Central memory CD8-positive, alpha-beta T cell (primary cell): Measurements from ENCODE around the gene MUC13.

Source experiments
- ATAC-seq: fragments of 150-1000 bp; cut with Tn5 transposase; replicated peaks from 2 replicates; pipeline ENCODE4 v1.10.0; 2022; ENCODE audit warnings: mild to moderate bottlenecking, moderate FRiP score, moderate number of reproducible peaks; ENCODE audit not compliant: poor library complexity, severe bottlenecking; ENCODE audit errors: extremely low read depth
- DNase-seq, 2 donors: peaks; one replicate each; pipeline ENCODE4 v3.0.0; 2021; ENCODE audit warnings: low spot score in 2 of 2
- H3K27ac Mint-ChIP-seq: one replicate; pipeline ENCODE4 v1.8.0; 2022; ENCODE audit warnings: low read depth, mild to moderate bottlenecking, moderate library complexity, mixed read lengths
- H3K27me3 Mint-ChIP-seq: one replicate; pipeline ENCODE4 v1.8.0; 2022; ENCODE audit warnings: mixed read lengths
- H3K36me3 Mint-ChIP-seq: one replicate; pipeline ENCODE4 v1.8.0; 2022; ENCODE audit warnings: mild to moderate bottlenecking, moderate library complexity, mixed read lengths; ENCODE audit not compliant: insufficient read depth
- H3K4me1 Mint-ChIP-seq: one replicate; pipeline ENCODE4 v1.8.0; 2022; ENCODE audit warnings: mixed read lengths
- H3K4me3 Mint-ChIP-seq: one replicate; pipeline ENCODE4 v1.8.0; 2022; ENCODE audit warnings: mild to moderate bottlenecking, moderate library complexity, mixed read lengths
- H3K9me3 Mint-ChIP-seq: one replicate; pipeline ENCODE4 v1.8.0; 2022; ENCODE audit warnings: mixed read lengths

Gene MUC13

DNA sequence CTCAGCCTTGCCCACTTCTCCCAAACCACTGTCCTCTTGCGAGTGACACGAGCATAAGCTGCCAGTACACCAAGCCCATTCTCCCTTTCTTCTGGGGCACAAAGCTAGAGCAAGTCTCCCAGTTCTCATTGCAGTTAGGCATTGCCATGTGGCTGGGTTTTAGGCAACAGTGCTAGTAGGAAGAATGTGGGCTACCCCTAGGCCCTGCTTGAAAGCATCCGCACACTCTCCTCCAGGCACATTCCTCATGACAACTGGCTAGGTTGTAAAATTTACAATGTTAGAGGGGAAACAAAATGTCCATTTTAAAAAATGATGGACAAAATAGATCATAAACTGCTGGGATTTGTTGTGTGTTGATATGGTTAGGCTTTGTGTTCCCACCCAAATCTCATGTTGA, 67.0 kb downstream of the MUC13 start:
- Mint-ChIP-seq H3K36me3 (no peaks in the 10 kb centered on the region), H3K4me1 (no peaks in the 10 kb centered on the region), H3K27me3 (peaks cover 24% of the 10 kb centered on the region), H3K9me3 (no peaks in the 10 kb centered on the region), H3K4me3 (no peak overlapping the region), H3K27ac (no peak overlapping the region)
- ATAC-seq (no peak), DNase-seq (no peak)

DNA sequence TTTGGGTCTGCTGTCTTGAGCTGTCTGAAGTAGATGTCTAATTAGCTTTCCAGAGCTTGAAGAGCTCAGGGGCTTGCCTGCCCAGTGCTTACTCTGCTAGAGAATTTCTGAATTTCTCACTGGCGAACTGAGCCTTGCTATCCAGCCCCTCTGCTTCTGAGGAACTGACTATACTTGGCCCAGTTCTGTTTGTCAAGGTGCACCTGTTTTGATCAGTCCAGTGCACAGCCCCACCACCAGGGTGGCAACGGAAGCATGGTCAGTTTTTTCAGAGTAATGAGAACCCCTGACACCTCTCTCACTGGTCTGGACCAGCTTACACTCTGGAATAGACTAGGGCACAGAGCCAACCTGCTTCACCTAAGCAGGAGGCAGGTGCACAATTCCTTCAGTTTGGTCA, 72.5 kb downstream of the MUC13 start:
- Mint-ChIP-seq H3K36me3 (no peaks in the 10 kb centered on the region), H3K9me3 (no peaks in the 10 kb centered on the region), H3K4me3 (no peak overlapping the region), H3K27ac (no peak overlapping the region), H3K4me1 (no peaks in the 10 kb centered on the region), H3K27me3 (peaks cover 23% of the 10 kb centered on the region)
- no peak for ATAC-seq
- no peak for DNase-seq

DNA sequence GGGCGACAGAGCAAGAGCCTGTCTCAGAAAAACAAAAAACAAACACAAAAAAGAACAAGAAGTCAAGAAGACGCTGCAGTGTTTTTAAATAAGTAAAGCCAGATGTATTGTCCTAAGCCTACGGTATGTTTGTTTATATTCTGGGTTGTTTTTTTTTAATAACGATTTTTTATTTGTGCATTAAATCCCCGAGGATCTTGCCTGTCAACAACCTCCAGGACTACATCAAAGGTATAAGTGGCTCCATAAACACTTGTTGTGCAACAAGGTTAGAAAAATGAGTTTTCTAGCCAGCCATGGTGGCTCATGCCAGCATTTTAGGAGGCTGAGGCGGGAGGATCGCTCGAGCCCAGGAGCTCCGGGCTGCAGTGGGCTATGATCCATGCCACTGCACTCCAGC, 73.5 kb downstream of the MUC13 start:
- no peak overlapping the region for H3K4me3 Mint-ChIP-seq

DNA sequence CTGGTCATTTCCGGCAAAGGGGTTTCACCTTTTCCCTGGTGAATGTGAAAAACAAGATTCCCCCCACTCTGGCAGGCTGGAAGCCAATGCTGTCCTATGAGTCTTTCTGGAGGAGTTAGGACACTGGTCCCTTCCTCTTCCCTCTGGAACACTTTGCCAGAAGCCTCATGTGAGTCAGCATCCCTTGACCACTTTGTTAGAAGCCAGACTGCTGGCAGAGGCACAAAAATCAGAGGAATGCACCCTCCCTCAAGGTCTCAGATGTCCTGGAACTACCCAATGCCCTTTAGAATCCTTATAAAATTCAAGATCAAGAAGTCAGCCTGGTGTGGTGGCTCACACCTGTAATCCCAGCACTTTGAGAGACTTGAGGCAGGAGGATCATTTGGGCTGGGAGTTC, 74.0 kb downstream of the MUC13 start:
- ATAC-seq (no peak), DNase-seq (no peak)
- no peaks in the 10 kb centered on the region for H3K9me3 Mint-ChIP-seq
- H3K4me3 Mint-ChIP-seq = no peak overlapping the region
- H3K27me3 Mint-ChIP-seq = peaks cover 34% of the 10 kb centered on the region
- no peaks in the 10 kb centered on the region for H3K4me1 Mint-ChIP-seq
- H3K27ac Mint-ChIP-seq = no peak overlapping the region
- no peaks in the 10 kb centered on the region for H3K36me3 Mint-ChIP-seq

More for the DNA sequence above, 73.5 kb downstream of the MUC13 start:
- H3K36me3 Mint-ChIP-seq = no peaks in the 10 kb centered on the region
- H3K9me3 Mint-ChIP-seq = no peaks in the 10 kb centered on the region
- ATAC-seq (no peak), DNase-seq (no peak)
- H3K4me1 Mint-ChIP-seq = no peaks in the 10 kb centered on the region
- no peak overlapping the region for H3K27ac Mint-ChIP-seq
- H3K27me3 Mint-ChIP-seq = peaks cover 30% of the 10 kb centered on the region

DNA sequence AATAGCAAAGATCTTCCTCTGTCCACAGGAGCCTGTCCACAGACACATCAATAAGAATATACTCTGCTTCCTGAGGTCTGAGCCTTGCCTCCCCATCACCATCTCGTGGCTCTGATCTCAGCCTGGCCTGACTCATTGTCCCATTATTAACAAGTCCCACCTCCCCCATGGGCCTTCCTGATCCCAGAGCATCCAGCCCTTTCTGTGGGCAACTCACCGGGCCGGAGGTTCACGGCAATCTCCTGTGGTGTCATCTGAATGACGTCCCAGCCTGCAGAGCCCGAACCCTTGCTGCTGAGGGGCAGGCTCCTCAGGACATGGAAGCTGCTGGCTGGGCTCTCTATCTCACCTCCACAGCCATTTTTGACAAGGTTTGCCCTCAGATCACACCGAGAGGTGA, 75.5 kb downstream of the MUC13 start:
- Mint-ChIP-seq H3K9me3 (no peaks in the 10 kb centered on the region), H3K4me1 (no peaks in the 10 kb centered on the region), H3K27ac (no peak overlapping the region), H3K4me3 (no peak overlapping the region), H3K27me3 (peaks cover 40% of the 10 kb centered on the region), H3K36me3 (no peaks in the 10 kb centered on the region)
- DNase-seq (no peak), ATAC-seq (no peak)

DNA sequence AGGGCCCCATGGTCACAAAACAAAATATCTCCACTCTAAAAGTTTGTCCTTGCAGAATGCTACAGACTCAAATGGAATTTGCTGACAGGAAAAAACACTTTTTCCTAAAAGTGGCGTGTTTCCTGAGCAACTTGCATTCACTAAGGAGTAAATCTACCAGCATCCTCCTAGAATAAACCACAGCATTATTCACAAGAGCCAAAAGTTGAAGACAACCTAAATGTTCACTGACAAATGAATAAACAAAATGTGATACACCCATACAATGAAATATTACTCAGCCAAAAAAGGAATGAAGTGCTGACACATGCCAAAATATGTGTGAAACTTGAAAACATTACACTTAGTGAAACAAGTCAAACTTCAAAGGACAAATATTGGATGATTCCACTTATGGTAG, 76.3 kb downstream of the MUC13 start:
- H3K9me3 Mint-ChIP-seq = no peaks in the 10 kb centered on the region
- ATAC-seq (no peak), DNase-seq (no peak)
- H3K4me1 Mint-ChIP-seq = no peaks in the 10 kb centered on the region
- no peak overlapping the region for H3K4me3 Mint-ChIP-seq
- H3K36me3 Mint-ChIP-seq = no peaks in the 10 kb centered on the region
- H3K27ac Mint-ChIP-seq = no peak overlapping the region
- H3K27me3 Mint-ChIP-seq = peaks cover 40% of the 10 kb centered on the region

DNA sequence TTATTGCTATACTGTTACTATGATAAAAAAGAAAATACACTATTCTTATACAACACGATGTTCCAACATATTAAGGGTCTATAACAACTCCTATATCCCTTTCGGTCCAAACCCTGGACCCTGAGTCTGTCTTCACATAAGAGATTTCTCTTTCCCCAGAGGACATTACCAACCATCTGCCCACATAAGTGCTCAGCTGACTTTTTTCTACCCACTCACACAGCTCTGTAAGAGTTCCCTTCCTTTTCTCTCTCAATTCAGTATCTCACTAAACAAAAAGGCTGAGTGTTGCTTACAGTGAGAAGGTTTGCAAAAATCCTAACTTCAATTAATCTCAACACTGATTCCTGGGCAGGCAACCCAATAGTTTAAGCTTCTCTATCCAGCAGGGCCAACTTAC, 77.9 kb downstream of the MUC13 start:
- no peak overlapping the region for H3K27ac Mint-ChIP-seq
- H3K4me1 Mint-ChIP-seq = no peaks in the 10 kb centered on the region
- DNase-seq = no peak
- H3K9me3 Mint-ChIP-seq = no peaks in the 10 kb centered on the region
- no peak overlapping the region for H3K4me3 Mint-ChIP-seq
- ATAC-seq = no peak
- peaks cover 49% of the 10 kb centered on the region for H3K27me3 Mint-ChIP-seq
- no peaks in the 10 kb centered on the region for H3K36me3 Mint-ChIP-seq
